AG09319 (cell line): ENCODE measurements around the gene IGF2BP1.

Source experiments
- DNase-seq: peaks from one replicate; pipeline ENCODE4 v3.0.0-alpha.2; 2010; ENCODE audit warnings: low read depth; ENCODE audit errors: extremely low read depth
- CTCF ChIP-seq: IDR thresholded peaks from 2 replicates; pipeline ENCODE4 v1.5.1; 2011; ENCODE audit warnings: low read depth, mild to moderate bottlenecking, inconsistent platforms, low read length, moderate library complexity

The IGF2BP1 gene

GRCh38 chr17:49055181-49055927, 58.2 kb downstream of the IGF2BP1 start:
- DNase-seq = no peak
- no peak for TF ChIP-seq CTCF

GRCh38 chr17:49061524-49061943, 64.3 kb downstream of the IGF2BP1 start:
- no peak for DNase-seq
- TF ChIP-seq CTCF = no peak

- no peak for TF ChIP-seq CTCF
Measured at GRCh38 chr17:49063652-49064051, 66.5 kb downstream of the IGF2BP1 start.

GRCh38 chr17:49067163-49067562, 70.0 kb downstream of the IGF2BP1 start:
- DNase-seq = no peak
- TF ChIP-seq CTCF = no peak

More at GRCh38 chr17:49063652-49064051, 66.5 kb downstream of the IGF2BP1 start:
- DNase-seq = no peak

- no peak for TF ChIP-seq CTCF
- no peak for DNase-seq
Measured at GRCh38 chr17:49069585-49070273, 72.5 kb downstream of the IGF2BP1 start.

GRCh38 chr17:49071106-49071505, 73.9 kb downstream of the IGF2BP1 start:
- no peak for DNase-seq
- no peak for TF ChIP-seq CTCF

- no peak for TF ChIP-seq CTCF
- no peak for DNase-seq
Measured at GRCh38 chr17:49074851-49075540, 77.8 kb downstream of the IGF2BP1 start.
